Measurements from ENCODE around the gene ATP13A4.
A peak's percentile ranks its signal among the peaks of the same experiment; 100 is the strongest.
"Not testable (repeated sequence)": the region's sequence is repeated elsewhere in the genome, so short reads cannot be mapped to it uniquely, and the experiment has no call there.

Gene ATP13A4

DNA sequence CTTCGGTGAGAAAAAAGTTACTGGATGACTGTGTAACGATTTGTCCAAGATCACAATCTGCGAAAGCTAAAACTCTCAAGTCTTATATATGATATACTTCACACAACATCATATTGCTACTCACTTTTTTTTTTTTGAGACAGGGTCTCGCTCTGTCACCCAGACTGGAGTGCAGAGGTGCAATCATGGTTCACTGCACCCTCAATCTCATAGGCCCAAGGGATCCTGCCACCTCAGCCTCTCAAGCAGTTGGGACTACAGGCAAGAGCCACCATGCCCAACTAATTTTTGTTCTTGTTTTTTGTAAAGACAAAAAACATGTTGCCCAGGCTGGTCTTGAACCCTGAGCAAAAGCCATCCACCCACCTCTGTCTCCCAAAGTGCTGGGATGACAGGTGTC lies 5.4 kb upstream of the ATP13A4 start:
- DNase-seq, result no peak

DNA sequence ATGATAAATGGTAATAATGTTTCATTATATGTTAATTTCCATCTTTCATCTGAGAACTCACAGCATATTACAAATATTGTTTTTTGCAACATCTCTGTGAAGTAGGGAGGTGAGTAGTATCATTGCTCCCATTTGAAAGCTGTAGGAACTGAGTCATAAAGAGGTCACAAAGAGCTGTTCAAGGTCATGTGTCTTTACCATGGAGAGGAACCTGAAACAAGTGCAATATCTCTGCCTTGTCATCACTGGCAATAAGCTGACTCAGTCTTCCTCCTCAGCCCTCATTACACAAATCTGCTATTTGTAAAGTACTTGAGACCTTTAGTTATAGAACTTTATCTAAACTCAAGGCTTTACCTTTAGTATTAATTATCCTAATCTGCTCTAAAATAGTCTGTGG lies 4.4 kb upstream of the ATP13A4 start:
- DNase-seq, result peak in 1 of 2 donors; percentile 12

DNA sequence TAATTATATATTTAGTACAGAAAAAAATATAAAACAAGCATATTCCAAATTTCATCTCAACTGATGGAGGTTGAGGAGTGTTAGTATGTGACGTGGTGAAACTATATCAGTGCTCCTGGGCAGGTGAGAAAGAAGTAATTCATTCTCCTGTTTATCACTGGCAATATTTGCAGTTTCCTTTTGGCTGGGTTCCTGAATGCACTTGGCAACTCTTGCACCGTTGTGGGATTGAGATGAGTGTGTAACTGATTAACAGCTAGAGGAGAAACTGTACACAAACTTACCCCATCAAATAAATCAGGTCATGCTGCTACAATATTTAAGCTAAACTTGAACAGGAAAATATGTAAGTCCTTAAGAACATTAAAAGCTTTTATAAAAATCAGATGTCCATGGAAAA lies 2.1 kb upstream of the ATP13A4 start:
- no peak for DNase-seq

DNA sequence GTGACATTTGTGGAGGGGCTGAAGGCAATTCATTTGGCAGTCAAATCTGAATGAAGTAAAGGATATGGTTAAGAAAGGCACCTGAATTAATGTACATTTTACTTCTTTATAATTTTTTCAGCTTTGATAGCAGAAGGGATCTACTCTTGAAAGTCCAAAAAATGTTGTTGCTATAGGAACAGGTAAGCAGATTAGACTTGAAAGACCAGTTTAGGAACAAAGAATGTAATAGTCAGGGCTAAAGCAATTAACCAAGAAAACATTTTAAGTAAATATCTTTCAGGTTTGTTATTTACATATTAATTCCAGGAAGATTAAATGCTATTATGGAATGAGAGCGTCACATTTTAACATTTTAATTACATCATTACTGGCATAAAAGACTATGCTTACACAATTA lies 1.1 kb downstream of the ATP13A4 start:
- no peak for DNase-seq

DNA sequence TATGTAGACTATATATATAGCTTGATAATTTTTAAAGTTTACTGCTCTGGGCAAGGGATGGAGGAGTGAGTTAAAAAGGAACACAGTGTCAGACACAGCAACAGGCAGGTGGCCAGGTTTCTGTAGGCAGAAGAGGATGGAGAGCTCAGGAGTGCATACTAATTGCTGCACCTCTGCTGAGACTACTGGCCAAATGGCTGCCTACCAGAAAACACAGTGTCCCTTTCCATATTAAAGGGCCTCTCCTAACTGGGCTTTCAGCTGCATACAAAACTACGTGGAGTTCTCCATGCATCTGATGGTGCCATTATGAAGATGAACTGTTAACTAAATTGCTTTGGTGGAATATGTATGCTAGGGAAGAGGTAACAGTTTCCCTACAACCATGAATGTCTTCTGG lies 1.8 kb downstream of the ATP13A4 start:
- DNase-seq, result no peak

DNA sequence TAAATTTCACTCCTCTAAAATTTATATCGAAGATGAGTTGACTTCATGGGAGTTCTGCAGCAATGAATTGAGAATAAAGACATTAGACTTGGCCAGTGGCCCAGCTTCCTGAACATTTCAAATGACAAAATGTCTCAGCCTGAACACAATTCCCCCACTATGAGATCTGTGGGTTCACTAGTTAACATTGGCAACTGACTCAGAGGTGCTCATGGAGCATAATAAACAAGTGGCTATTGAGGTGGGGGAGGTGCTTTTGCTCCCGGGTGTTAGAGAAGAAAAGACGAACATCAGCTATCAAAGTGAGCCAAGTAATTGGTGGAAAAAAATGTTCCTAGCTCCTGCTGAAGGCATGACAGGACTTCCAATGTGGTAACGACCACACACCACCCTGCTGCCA lies 6.3 kb downstream of the ATP13A4 start:
- DNase-seq, result no peak

DNA sequence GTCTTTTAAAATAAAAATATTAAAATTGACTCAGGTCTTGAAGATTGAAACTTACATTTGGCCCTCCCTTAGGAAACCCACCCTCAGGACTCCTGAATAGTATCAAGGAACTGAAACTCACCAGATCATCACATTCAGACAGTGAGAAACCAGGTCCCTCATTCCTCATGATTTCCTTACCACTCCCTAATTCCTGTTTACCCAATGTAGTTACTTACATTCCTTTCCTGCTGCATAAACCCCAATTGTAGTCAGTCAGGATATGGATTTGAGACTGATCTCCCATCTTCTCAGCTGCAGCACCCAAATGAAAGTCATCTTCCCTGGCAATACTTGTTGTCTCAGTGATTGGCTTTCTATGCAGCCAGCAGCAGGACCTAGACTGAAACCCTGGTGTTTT lies 8.6 kb downstream of the ATP13A4 start:
- DNase-seq, result no peak

DNA sequence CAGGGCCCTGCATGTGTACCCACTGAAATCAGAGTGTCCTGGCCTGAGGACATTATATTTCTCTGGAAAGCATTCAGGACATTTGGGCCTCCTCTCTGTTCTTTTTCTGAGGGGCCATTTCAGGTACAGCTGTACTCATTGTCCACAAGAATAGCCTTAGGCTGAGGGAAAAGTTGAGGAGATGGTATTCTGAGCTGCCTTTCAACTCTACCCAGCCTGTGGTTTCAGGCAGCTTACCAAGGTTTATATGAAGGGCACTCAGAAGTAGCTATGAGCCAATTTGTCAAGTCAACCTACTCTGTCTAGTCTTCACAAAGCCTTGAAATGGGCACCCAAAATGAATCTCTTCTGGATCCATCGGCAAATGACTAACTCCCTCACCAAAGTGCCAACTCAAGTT lies 9.4 kb downstream of the ATP13A4 start:
- DNase-seq, result no peak

- DNase-seq, result no peak
Observed at GRCh38 chr3:193544289-193544688, 10.4 kb downstream of the ATP13A4 start.

GRCh38 chr3:193530231-193531165 lies 24.2 kb downstream of the ATP13A4 start:
- DNase-seq, result no peak

- not testable (repeated sequence) for DNase-seq
Observed at GRCh38 chr3:193526085-193526484, 28.6 kb downstream of the ATP13A4 start.

- no peak for DNase-seq
Observed at GRCh38 chr3:193522473-193522872, 32.2 kb downstream of the ATP13A4 start.

GRCh38 chr3:193520738-193521137 lies 34.0 kb downstream of the ATP13A4 start:
- DNase-seq, result no peak

GRCh38 chr3:193515966-193516365 lies 38.7 kb downstream of the ATP13A4 start:
- DNase-seq, result no peak

- DNase-seq, result no peak
Observed at GRCh38 chr3:193510154-193510553, 44.5 kb downstream of the ATP13A4 start.

- DNase-seq, result no peak
Observed at GRCh38 chr3:193509103-193509965, 45.4 kb downstream of the ATP13A4 start.

- DNase-seq, result no peak
Observed at GRCh38 chr3:193508108-193508507, 46.6 kb downstream of the ATP13A4 start.

- no peak for DNase-seq
Observed at GRCh38 chr3:193507566-193507965, 47.1 kb downstream of the ATP13A4 start.

DNA sequence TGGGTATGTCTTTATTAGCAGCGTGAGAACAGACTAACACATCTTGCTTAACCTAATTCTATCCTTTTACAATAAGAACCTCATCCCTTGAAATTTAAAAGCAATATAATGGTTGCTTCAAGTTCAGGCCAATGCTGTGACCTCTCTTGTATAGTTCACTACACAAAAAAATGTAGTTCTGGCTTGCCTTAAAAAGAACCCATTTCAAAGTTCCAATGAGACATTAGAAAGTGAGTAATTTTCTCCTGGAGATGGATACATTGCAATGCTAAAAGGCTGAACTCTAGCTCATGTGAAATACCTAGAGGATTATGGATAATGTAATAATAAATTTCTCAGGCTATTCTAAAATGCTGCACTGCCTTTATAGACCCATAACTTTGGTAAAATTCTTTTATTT lies 47.8 kb downstream of the ATP13A4 start:
- DNase-seq, result no peak

GRCh38 chr3:193502871-193503270 lies 51.8 kb downstream of the ATP13A4 start:
- DNase-seq, result no peak

DNA sequence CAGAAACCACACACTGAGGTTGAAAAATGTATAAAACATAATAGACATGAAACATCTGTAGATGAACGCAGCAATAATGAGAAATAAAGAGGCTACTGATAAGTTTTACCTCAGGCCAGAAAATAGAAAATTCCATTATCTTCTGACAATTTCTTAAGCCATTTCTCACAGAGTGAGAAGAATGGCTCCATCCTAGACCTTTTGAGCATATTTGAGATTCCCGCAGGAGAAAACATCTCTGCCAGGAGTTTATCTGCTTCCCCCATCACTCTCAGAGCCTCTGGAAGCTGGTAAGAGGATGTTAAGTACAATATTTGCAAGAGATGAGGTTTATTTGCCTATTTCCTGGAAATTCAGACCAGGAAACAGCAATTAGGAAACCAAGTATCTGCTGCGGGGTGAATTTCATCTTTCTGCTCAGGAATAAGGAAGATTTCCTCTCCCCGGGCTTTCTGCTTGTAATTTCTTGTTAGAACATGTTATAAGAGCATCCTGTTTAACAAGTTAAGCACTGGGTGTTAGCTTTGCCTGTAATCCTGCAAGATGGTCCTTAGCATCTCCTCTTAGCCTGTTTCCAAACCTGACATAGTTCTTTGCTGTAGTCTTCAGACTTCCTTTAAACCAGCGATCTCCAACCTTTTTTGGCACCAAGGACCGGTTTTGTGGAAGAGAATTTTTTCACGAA lies 54.8 kb downstream of the ATP13A4 start:
- DNase-seq, result no peak

DNA sequence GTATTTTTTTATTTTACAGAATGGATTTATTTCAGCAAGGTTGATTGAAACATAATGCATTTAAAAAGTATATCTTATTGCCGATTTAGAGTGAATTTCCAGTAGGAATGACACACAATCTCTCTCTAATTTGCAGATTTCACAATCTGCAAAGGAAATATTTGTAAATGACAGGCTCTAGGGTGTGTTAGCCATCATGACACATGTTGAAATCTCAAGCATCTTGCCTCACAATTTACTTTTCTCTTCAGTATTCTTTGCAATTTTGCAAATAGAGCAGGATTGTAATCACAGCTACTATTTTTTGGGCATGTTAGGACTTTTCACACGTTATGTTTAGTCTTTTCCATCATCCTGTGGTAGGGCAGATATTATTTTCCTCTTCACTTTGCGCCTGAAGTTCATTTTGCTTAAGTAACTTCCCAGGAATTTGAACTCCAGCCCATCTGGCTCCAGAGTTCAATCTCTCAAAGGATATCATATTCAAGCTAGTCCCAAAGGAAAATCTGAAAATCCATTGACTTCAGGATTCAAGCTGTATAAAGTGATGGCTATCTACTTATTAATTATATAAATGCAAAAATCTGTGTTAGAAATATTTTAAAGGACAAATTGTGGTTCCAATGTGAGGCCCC lies 55.4 kb downstream of the ATP13A4 start:
- peak; percentile 47 to 53 for DNase-seq

GRCh38 chr3:193498215-193498614 lies 56.5 kb downstream of the ATP13A4 start:
- DNase-seq, result peak; percentile 51 to 72
